Ovary (tissue), 3 donors: ENCODE results near the gene CFAP20DC.

ENCODE experiments used
- EP300 ChIP-seq: sonication (generic); formaldehyde crosslinking; IDR thresholded peaks from one replicate; pipeline ENCODE4 v1.6.1; 2017; ENCODE audit warnings: antibody characterized with exemption
- POLR2A ChIP-seq: fragments of 450-650 bp; IDR thresholded peaks from one replicate; pipeline ENCODE4 v1.6.1; 2017; ENCODE audit warnings: antibody characterized with exemption, mild to moderate bottlenecking, moderate library complexity
- TF ChIP-seq, protein P1 (sequence below), 3 donors: fragments of 450-650 bp in 2 of 3; fragments of 200-600 bp in 1 of 3; IDR thresholded peaks; one replicate each; pipeline versions ENCODE4 v1.5.1 to v1.8.0; 2016 to 2022; ENCODE audit warnings: antibody characterized with exemption in 3 of 3, mild to moderate bottlenecking in 1 of 3
- donor health status: DM: no; HTN: no; CAD: no.

DNA sequence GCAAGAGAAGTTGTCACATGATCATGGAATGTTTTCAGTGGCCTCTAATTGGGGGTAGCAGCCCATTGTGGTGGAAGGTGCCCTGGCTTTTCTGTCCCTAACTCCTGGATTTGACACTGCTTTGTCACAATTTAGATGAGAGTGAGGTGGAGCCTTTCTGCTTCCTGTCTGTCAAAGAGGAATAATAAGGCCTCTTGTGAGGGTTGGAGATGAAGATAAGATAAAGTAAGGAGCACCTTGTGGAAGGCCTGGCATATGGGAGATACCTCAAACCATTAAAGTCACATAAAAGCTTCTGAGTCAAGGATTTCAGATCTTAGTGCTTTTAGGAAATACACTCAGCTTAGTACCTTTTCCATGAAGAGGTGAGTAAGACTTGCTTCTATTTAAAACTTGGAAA is 210.6 kb downstream of the CFAP20DC start:
- TF ChIP-seq, protein P1, sequence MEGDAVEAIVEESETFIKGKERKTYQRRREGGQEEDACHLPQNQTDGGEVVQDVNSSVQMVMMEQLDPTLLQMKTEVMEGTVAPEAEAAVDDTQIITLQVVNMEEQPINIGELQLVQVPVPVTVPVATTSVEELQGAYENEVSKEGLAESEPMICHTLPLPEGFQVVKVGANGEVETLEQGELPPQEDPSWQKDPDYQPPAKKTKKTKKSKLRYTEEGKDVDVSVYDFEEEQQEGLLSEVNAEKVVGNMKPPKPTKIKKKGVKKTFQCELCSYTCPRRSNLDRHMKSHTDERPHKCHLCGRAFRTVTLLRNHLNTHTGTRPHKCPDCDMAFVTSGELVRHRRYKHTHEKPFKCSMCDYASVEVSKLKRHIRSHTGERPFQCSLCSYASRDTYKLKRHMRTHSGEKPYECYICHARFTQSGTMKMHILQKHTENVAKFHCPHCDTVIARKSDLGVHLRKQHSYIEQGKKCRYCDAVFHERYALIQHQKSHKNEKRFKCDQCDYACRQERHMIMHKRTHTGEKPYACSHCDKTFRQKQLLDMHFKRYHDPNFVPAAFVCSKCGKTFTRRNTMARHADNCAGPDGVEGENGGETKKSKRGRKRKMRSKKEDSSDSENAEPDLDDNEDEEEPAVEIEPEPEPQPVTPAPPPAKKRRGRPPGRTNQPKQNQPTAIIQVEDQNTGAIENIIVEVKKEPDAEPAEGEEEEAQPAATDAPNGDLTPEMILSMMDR (IDR thresholded peaks at IDR 0.05): no peak
- TF ChIP-seq EP300 (no peak), POLR2A (no peak)
